GM08714 (cell line): ENCODE results near the gene TUBB4A.
"Not testable (repeated sequence)": the region's sequence is repeated elsewhere in the genome, so short reads cannot be mapped to it uniquely, and the experiment has no call there.

Experiments
- H3K4me3 ChIP-seq: fragments of 200-500 bp; sonication (Bioruptor generic); 2 replicates; pipeline ENCODE4 v1.5.1; 2014; ENCODE audit warnings: mild to moderate bottlenecking, low read length, inconsistent platforms
- ZNF274 ChIP-seq: IDR thresholded peaks from 2 replicates; pipeline ENCODE4 v1.6.1; 2012; ENCODE audit warnings: mild to moderate bottlenecking, low read depth, low read length

Gene TUBB4A

GRCh38 chr19:6501740-6502648, at the start of gene TUBB4A:
TUBB4A (minus strand) TSS chr19:6502309; CDS start chr19:6502212, 97 bp downstream.
- TF ChIP-seq ZNF274: no peak
- peak within 1 kb of the TSS; percentile 51; the same call in 1 of the 2 replicates for H3K4me3 ChIP-seq

GRCh38 chr19:6551091-6551490, 49.0 kb upstream of the TUBB4A start:
- no peak for TF ChIP-seq ZNF274
- no peak overlapping the region for H3K4me3 ChIP-seq

- not testable (repeated sequence) for H3K4me3 ChIP-seq
Observed at GRCh38 chr19:6550679-6551078, 48.6 kb upstream of the TUBB4A start.

GRCh38 chr19:6543866-6544347, 41.8 kb upstream of the TUBB4A start:
- TF ChIP-seq ZNF274: no peak
- H3K4me3 ChIP-seq: no peak overlapping the region

- no peak overlapping the region for H3K4me3 ChIP-seq
- no peak for TF ChIP-seq ZNF274
Observed at GRCh38 chr19:6540918-6541689, 39.0 kb upstream of the TUBB4A start.

GRCh38 chr19:6539514-6539913, 37.4 kb upstream of the TUBB4A start:
- no peak overlapping the region for H3K4me3 ChIP-seq
- TF ChIP-seq ZNF274: no peak

- no peak overlapping the region for H3K4me3 ChIP-seq
- TF ChIP-seq ZNF274: no peak
Observed at GRCh38 chr19:6535558-6536137, 33.5 kb upstream of the TUBB4A start.

GRCh38 chr19:6534451-6535093, 32.5 kb upstream of the TUBB4A start:
- no peak for TF ChIP-seq ZNF274
- H3K4me3 ChIP-seq: no peak overlapping the region

GRCh38 chr19:6533746-6534418, 31.8 kb upstream of the TUBB4A start:
- TF ChIP-seq ZNF274: no peak
- peak overlapping the region; percentile 27; the same call in 1 of the 2 replicates for H3K4me3 ChIP-seq

- peak overlapping the region; percentile 97 for H3K4me3 ChIP-seq
- TF ChIP-seq ZNF274: no peak
Observed at GRCh38 chr19:6533000-6533328, 30.9 kb upstream of the TUBB4A start.

- no peak for TF ChIP-seq ZNF274
- H3K4me3 ChIP-seq: peak overlapping the region; percentile 97
Observed at GRCh38 chr19:6532244-6532999, 30.3 kb upstream of the TUBB4A start.

- TF ChIP-seq ZNF274: no peak
- H3K4me3 ChIP-seq: peak overlapping the region; percentile 97
Observed at GRCh38 chr19:6531956-6532243, 29.8 kb upstream of the TUBB4A start.
